GM06990 (cell line): ENCODE results near the gene PEPD.

ENCODE experiments used
- DNase-seq: peaks from one replicate; pipeline ENCODE4 v3.0.0-alpha.2; 2011; ENCODE audit not compliant: insufficient read length; ENCODE audit errors: extremely low read depth
- H3K27me3 ChIP-seq: replicated peaks from 2 replicates; pipeline ENCODE4 v1.6.0; 2011; ENCODE audit warnings: low read length; ENCODE audit not compliant: control insufficient read depth, insufficient read depth
- H3K36me3 ChIP-seq: 2 replicates; pipeline ENCODE4 v1.5.1; 2011; ENCODE audit warnings: low read length; ENCODE audit not compliant: control insufficient read depth, insufficient read depth
- H3K4me3 ChIP-seq: replicated peaks from 2 replicates; pipeline ENCODE4 v1.5.1; 2011; ENCODE audit warnings: low read depth, mild to moderate bottlenecking, control low read depth, low read length
- TF ChIP-seq, protein P1 (sequence below): IDR thresholded peaks from 2 replicates; pipeline ENCODE4 v1.5.1; 2011; ENCODE audit warnings: low read length, control low read depth, mild to moderate bottlenecking, inconsistent platforms; ENCODE audit not compliant: insufficient read depth, poor library complexity, severe bottlenecking

The PEPD gene

DNA sequence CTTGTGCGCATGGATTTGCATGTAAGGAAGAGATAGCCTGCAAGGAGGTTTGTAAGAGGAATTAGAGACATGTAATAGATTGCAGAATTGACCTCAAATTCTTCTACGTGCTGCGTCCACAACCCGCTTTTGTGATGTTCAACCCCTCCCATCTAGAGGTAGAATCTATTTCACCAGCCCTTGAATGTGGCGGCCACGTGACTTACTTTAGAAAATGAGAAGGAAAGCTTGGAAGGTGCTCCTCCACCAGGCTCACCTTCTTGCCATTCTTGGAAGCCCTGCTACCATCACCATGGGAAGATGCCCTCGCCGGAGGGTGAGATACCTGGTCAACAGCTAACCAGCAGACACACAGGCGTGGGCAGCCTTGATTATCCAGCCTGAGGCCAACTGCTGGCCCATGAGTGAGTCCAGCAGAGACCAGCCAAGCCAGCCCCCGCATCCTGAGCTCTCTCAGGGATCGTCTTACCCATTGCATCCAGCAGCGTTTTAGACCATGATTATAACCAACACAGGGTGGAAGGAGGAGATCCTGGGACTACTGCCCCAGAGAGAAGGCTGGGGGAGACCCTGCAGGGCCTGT is 7.6 kb upstream of the PEPD start:
- TF ChIP-seq, protein P1, sequence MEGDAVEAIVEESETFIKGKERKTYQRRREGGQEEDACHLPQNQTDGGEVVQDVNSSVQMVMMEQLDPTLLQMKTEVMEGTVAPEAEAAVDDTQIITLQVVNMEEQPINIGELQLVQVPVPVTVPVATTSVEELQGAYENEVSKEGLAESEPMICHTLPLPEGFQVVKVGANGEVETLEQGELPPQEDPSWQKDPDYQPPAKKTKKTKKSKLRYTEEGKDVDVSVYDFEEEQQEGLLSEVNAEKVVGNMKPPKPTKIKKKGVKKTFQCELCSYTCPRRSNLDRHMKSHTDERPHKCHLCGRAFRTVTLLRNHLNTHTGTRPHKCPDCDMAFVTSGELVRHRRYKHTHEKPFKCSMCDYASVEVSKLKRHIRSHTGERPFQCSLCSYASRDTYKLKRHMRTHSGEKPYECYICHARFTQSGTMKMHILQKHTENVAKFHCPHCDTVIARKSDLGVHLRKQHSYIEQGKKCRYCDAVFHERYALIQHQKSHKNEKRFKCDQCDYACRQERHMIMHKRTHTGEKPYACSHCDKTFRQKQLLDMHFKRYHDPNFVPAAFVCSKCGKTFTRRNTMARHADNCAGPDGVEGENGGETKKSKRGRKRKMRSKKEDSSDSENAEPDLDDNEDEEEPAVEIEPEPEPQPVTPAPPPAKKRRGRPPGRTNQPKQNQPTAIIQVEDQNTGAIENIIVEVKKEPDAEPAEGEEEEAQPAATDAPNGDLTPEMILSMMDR: no peak
- no peaks in the 10 kb centered on the region; the same call in 1 of the 2 replicates for H3K27me3 ChIP-seq
- no peaks in the 10 kb centered on the region for H3K36me3 ChIP-seq
- H3K4me3 ChIP-seq: no peak overlapping the region
- DNase-seq: no peak

DNA sequence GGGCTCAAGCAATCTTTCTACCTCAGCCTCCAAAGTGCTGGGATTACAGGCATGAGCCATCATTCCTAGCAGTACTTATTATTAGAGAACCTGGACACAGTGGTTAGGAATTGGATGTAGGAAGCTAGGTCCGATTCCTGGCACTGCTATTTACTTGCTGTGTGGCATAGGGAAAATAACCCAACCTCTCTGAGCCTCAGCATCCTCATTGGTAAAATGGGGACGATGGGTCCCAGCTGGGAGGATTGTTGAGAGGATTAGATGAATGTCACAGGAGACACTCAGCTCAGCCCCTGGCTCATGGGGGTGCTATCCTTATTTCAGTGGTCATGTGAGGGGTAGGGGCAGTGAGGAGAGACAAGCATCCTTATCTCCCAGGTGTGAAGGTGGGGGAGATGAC is 6.8 kb upstream of the PEPD start:
- no peak for DNase-seq
- TF ChIP-seq, protein P1: no peak
- Histone ChIP-seq H3K27me3 (no peaks in the 10 kb centered on the region; the same call in 1 of the 2 replicates), H3K4me3 (no peak overlapping the region), H3K36me3 (no peaks in the 10 kb centered on the region)

DNA sequence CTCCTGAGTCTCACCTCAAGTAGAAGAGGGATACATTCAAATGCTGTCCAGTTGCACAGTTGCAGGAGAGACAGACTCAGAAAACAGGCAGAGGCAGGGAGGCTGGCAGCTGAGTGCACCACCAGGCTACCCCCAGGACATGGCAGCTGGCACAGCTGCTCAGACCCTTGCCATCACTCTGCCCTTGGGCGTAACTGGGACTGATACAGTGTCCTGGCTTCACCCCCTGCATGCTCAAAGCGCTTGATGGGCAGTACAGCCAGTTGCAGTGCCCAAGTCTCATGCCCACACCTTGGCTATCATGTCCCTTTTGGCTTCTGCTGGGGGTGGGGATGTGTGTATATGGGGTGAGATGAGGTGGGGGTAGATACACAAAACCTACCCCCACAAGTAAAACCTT is 5.5 kb upstream of the PEPD start:
- no peaks in the 10 kb centered on the region; the same call in 1 of the 2 replicates for H3K27me3 ChIP-seq
- H3K36me3 ChIP-seq: no peaks in the 10 kb centered on the region
- DNase-seq: no peak
- TF ChIP-seq, protein P1: no peak
- no peak overlapping the region for H3K4me3 ChIP-seq

DNA sequence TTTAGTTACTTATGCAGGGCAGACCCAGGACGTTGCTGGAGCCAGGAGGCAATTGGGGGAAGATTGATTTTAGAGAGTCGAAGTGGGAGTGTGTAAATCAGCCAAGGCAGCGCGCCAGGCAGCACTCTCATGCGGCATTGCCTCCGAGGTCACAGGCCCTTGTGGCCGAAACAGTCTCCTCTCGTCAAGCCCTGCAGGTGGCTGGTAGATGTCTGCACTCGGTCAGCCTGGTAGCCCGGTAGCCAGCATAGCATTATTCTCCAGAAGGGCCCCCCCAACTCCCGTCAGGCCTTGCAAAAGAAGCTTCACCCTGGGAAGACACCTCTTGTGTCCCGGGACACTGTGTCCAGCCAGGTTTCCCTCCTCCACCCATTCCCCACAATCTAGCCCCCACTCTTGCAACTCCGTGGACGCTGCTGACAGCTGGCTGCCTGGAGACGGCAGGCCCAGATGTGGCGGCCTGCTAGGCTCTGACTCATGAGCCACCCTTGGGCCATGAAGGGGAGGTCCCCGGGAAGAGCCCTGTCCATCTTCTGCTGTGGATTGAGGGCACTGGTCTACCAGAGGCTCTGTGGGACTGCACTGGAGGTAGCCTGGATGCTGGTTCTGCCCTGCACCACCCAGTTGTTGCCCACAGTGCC is 2.6 kb upstream of the PEPD start:
- no peaks in the 10 kb centered on the region for H3K36me3 ChIP-seq
- H3K4me3 ChIP-seq: no peak overlapping the region
- H3K27me3 ChIP-seq: no peaks in the 10 kb centered on the region
- TF ChIP-seq, protein P1: no peak
- no peak for DNase-seq

DNA sequence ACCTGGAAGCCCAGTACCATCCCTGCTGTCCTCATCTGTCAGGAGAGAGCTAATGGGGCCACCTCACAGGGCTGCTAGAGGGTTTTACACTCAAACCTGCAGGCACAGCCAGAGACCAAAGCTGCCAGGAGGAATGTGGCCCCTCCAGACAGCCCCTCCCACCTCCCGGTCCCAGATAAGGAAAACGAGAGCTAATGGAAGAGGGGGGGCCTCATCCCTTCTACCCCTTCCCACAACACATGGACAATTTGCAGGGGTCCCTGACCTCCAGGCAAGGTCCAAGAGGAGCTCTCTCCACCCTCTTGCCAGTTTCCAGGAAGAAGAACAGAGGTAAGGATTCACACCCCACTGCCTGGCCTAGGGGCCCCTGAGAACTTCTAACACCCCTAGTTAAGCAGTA is 1.6 kb upstream of the PEPD start:
- DNase-seq: no peak
- no peak overlapping the region for H3K4me3 ChIP-seq
- H3K27me3 ChIP-seq: no peaks in the 10 kb centered on the region
- TF ChIP-seq, protein P1: no peak
- H3K36me3 ChIP-seq: no peaks in the 10 kb centered on the region

DNA sequence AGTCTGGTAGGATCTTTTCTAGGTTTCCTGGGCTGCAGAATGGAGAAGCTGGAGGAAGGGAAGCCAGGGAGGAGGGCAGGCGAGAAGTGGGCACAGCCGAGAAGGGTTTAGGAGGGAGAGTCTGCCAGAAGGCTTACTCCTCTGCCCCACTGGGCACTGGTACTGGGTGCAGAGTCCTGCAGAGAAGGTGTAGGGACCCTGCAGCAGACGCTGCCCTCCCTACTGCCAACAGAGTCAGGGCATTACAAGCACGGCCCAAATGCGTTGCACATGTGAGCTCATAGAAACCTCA is 726 bp upstream of the PEPD start:
- no peaks in the 10 kb centered on the region for H3K36me3 ChIP-seq
- no peak overlapping the region; the same call in 1 of the 2 replicates for H3K4me3 ChIP-seq
- no peak for DNase-seq
- TF ChIP-seq, protein P1: no peak
- H3K27me3 ChIP-seq: no peaks in the 10 kb centered on the region
